HG02571 (cell line): ENCODE data around the gene JPH3.

Experiments used
- ATAC-seq: cut with Tn5 transposase; IDR thresholded peaks from one replicate; pipeline ENCODE4 v1.9.1; 2021; ENCODE audit warnings: mild to moderate bottlenecking, moderate library complexity; ENCODE audit not compliant: unreplicated experiment

Gene JPH3

GRCh38 chr16:87625241-87625797 is 23.0 kb downstream of the JPH3 start:
- no peak for ATAC-seq

- ATAC-seq = no peak
These were observed 24.1 kb downstream of the JPH3 start for GRCh38 chr16:87626401-87626800.

- no peak for ATAC-seq
These were observed 24.6 kb downstream of the JPH3 start for GRCh38 chr16:87626905-87627304.

- no peak for ATAC-seq
These were observed 25.4 kb downstream of the JPH3 start for GRCh38 chr16:87627542-87628245.

- no peak for ATAC-seq
These were observed 26.1 kb downstream of the JPH3 start for GRCh38 chr16:87628246-87628923.

- ATAC-seq = no peak
These were observed 26.6 kb downstream of the JPH3 start for GRCh38 chr16:87628940-87629339.

GRCh38 chr16:87631067-87631466 is 28.8 kb downstream of the JPH3 start:
- no peak for ATAC-seq

- no peak for ATAC-seq
These were observed 32.1 kb downstream of the JPH3 start for GRCh38 chr16:87634411-87634810.

GRCh38 chr16:87635541-87636049 is 33.3 kb downstream of the JPH3 start:
- no peak for ATAC-seq

- no peak for ATAC-seq
These were observed 33.9 kb downstream of the JPH3 start for GRCh38 chr16:87636050-87636684.

GRCh38 chr16:87636741-87637140 is 34.4 kb downstream of the JPH3 start:
- no peak for ATAC-seq

- no peak for ATAC-seq
These were observed 35.0 kb downstream of the JPH3 start for GRCh38 chr16:87637357-87637756.

GRCh38 chr16:87638736-87639135 is 36.4 kb downstream of the JPH3 start:
- ATAC-seq = no peak

GRCh38 chr16:87641721-87642120 is 39.4 kb downstream of the JPH3 start:
- ATAC-seq = no peak

- ATAC-seq = no peak
These were observed 40.2 kb downstream of the JPH3 start for GRCh38 chr16:87642491-87642890.

- no peak for ATAC-seq
These were observed 41.9 kb downstream of the JPH3 start for GRCh38 chr16:87644186-87644585.

GRCh38 chr16:87644596-87644995 is 42.3 kb downstream of the JPH3 start:
- ATAC-seq = no peak

- no peak for ATAC-seq
These were observed 43.5 kb downstream of the JPH3 start for GRCh38 chr16:87645802-87646201.

- no peak for ATAC-seq
These were observed 45.3 kb downstream of the JPH3 start for GRCh38 chr16:87647431-87648185.

GRCh38 chr16:87648236-87648635 is 45.9 kb downstream of the JPH3 start:
- ATAC-seq = no peak
